HepG2 (cell line): ENCODE measurements around the gene LRPPRC. TPM values are rescaled to one million over a fixed set of nuclear protein-coding genes. Genes with fewer than 3 reads are reported as not detected.

Experiments
- BORCS8-MEF2B ChIP-seq: sonication (generic); formaldehyde crosslinking; IDR thresholded peaks from 2 replicates; pipeline ENCODE4 v1.8.0; 2022; ENCODE audit warnings: mild to moderate bottlenecking, missing genetic modification reagents
- FOXK1 ChIP-seq: sonication (generic); formaldehyde crosslinking; IDR thresholded peaks from 2 replicates; pipeline ENCODE4 v1.4.0; 2020; ENCODE audit warnings: low read depth, missing genetic modification reagents, borderline replicate concordance
- HNF4A ChIP-seq: sonication (generic); formaldehyde crosslinking; IDR thresholded peaks from 2 replicates; pipeline ENCODE4 v1.4.0; 2020; ENCODE audit warnings: missing genetic modification reagents
- IRX3 ChIP-seq: sonication (generic); formaldehyde crosslinking; IDR thresholded peaks from 2 replicates; pipeline ENCODE4 v1.8.1; 2023; ENCODE audit warnings: mild to moderate bottlenecking, low read depth, missing genetic modification reagents, borderline replicate concordance
- JARID2 ChIP-seq: sonication (generic); formaldehyde crosslinking; IDR thresholded peaks from 2 replicates; pipeline ENCODE4 v1.8.1; 2023; ENCODE audit warnings: missing genetic modification reagents, inconsistent platforms; ENCODE audit not compliant: insufficient replicate concordance
- POLR2A ChIP-seq, 2 experiments: IDR thresholded peaks; 2 replicates each; pipeline ENCODE4 v1.6.1; 2011; ENCODE audit warnings: low read depth in 2 of 2, low read length in 2 of 2, mild to moderate bottlenecking in 1 of 2, moderate library complexity in 1 of 2; ENCODE audit not compliant: insufficient read depth in 1 of 2
- RAD21 ChIP-seq: fragments of 450-650 bp; formaldehyde crosslinking; IDR thresholded peaks from 2 replicates; pipeline ENCODE4 v1.5.0; 2020; ENCODE audit warnings: mild to moderate bottlenecking
- SAFB2 ChIP-seq: sonication (generic); formaldehyde crosslinking; IDR thresholded peaks from 2 replicates; pipeline ENCODE4 v1.5.1; 2020; ENCODE audit warnings: missing genetic modification reagents, low read depth, mild to moderate bottlenecking, borderline replicate concordance
- SRSF1 ChIP-seq: fragments of 200-400 bp; formaldehyde crosslinking; optimal IDR thresholded peaks from 2 replicates; pipeline ENCODE3; 2017; ENCODE audit warnings: mild to moderate bottlenecking, low read depth, low read length, moderate library complexity
- STAT5B ChIP-seq: sonication (generic); formaldehyde crosslinking; IDR thresholded peaks from 2 replicates; pipeline ENCODE4 v1.4.0; 2020; ENCODE audit warnings: missing genetic modification reagents
- SUZ12 ChIP-seq: fragments of 150-350 bp; IDR thresholded peaks from 2 replicates; pipeline ENCODE4 v1.6.1; 2014; ENCODE audit warnings: low read depth, low read length
- ZBTB20 ChIP-seq: sonication (generic); formaldehyde crosslinking; IDR thresholded peaks from 2 replicates; pipeline ENCODE4 v1.8.1; 2023; ENCODE audit warnings: missing genetic modification reagents, low read depth, mild to moderate bottlenecking, borderline replicate concordance
- ZFX ChIP-seq: sonication (generic); formaldehyde crosslinking; IDR thresholded peaks from 2 replicates; pipeline ENCODE4 v1.4.0; 2020; ENCODE audit warnings: mild to moderate bottlenecking, low read depth, missing genetic modification reagents, moderate library complexity
- ZNF274 ChIP-seq: sonication (generic); formaldehyde crosslinking; IDR thresholded peaks from 2 replicates; pipeline ENCODE4 v1.5.1; 2020; ENCODE audit warnings: mild to moderate bottlenecking, missing genetic modification reagents
- ZNF441 ChIP-seq: sonication (generic); formaldehyde crosslinking; IDR thresholded peaks from 2 replicates; pipeline ENCODE4 v1.7.0; 2021; ENCODE audit warnings: missing genetic modification reagents, borderline replicate concordance
- ZNF709 ChIP-seq: sonication (generic); formaldehyde crosslinking; IDR thresholded peaks from 2 replicates; pipeline ENCODE4 v1.5.0; 2020; ENCODE audit warnings: mild to moderate bottlenecking, missing genetic modification reagents
- ZNF749 ChIP-seq: sonication (generic); formaldehyde crosslinking; IDR thresholded peaks from 2 replicates; pipeline ENCODE4 v1.8.0; 2022; ENCODE audit warnings: mild to moderate bottlenecking, missing genetic modification reagents, moderate library complexity, borderline replicate concordance
- polyA plus RNA-seq, 8 experiments: library from polyadenylated mRNA; depleted of rRNA in 3 of 8; stranded (reverse) in 7 of 8; unstranded in 1 of 8; fragments of >200 nt; fragmentation: Illumina TruSeq in 4 of 8; extraction: Trizol in 4 of 8; gene quantifications; 2 replicates each; pipeline versions ENCODE4 v1.2.1 to v1.2.3, GENCODE V29; 2011 to 2016; ENCODE audit warnings: low read depth in 4 of 8, missing spikeins in 1 of 8, mixed read lengths in 1 of 8; ENCODE audit not compliant: insufficient read depth in 1 of 8
- total RNA-seq, 5 experiments: library from RNA; depleted of rRNA; stranded (reverse); fragments of >200 nt; fragmentation: Illumina TruSeq; extraction: Trizol; gene quantifications; 2 replicates each; pipeline ENCODE4 v1.2.3, GENCODE V29; 2016; ENCODE audit warnings: low read depth in 1 of 5
- TF ChIP-seq, protein P1 (sequence below): sonication (generic); formaldehyde crosslinking; IDR thresholded peaks from 2 replicates; pipeline ENCODE4; 2020; ENCODE audit warnings: missing genetic modification reagents, mild to moderate bottlenecking, borderline replicate concordance
- TF ChIP-seq, protein P2 (sequence below): sonication (generic); formaldehyde crosslinking; IDR thresholded peaks from 2 replicates; pipeline ENCODE4 v1.9.0; 2021; ENCODE audit warnings: missing genetic modification reagents, borderline replicate concordance
- TF ChIP-seq, protein P3 (sequence below): sonication (generic); formaldehyde crosslinking; IDR thresholded peaks from 2 replicates; pipeline ENCODE4 v1.5.1; 2020; ENCODE audit warnings: mild to moderate bottlenecking, missing genetic modification reagents, borderline replicate concordance
- TF ChIP-seq, protein P4 (sequence below): sonication (generic); formaldehyde crosslinking; IDR thresholded peaks from 2 replicates; pipeline ENCODE4 v1.4.0; 2020; ENCODE audit warnings: missing genetic modification reagents, borderline replicate concordance

LRPPRC gene
- total and polyA plus RNA-seq, 2 of the 13 experiments (the other 11 are each of a cell fraction or from before 2014, with no cell fraction given) = 117 to 167 TPM

DNA sequence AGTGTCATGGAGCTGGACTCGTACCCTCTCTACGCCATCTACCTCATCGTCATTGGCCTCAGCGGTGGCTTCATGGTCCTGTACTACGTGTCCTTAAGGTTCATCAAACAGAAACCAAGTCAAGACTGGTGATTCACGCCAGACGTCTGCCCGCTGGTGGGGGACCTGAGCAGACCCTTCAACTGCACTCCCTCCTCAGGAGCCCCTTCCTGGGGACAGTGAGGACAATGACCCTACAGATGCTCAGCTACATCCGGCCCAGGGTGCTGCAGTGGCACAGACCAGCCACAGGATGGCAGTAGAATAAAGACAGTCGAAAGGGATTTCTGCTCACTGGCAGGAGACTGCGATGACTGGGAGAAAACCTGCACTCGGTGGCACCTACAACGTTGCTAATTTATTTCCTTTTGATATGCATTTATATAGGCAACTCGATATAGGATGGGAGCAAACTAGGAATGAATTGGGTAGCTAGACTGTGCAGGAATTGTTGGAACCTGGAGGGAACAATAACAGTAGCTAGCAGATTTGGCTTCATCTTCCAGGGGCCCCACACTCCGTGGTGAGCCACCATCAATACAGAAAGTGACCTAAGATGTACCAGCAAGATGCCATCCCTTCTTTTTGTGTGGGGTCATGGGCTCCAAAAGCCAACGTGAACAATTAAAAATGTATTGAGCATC lies 117.9 kb downstream of the LRPPRC start (continued):
- TF ChIP-seq HNF4A (CRISPR knock-in tag) (no peak), ZNF749 (no peak), ZNF274 (CRISPR knock-in tag) (no peak), RAD21 (peak; percentile 93), JARID2 (no peak), ZNF709 (CRISPR knock-in tag) (no peak), IRX3 (no peak), ZFX (CRISPR knock-in tag) (no peak), SRSF1 (no peak), STAT5B (no peak), ZNF441 (CRISPR knock-in tag) (no peak), ZBTB20 (CRISPR knock-in tag) (no peak), SUZ12 (no peak), POLR2A (IDR thresholded peaks at IDR 0.05; ENCODE audit: insufficient read depth in 1 of 2, low read depth in 2 of 2, low read length in 2 of 2) (no peak), FOXK1 (CRISPR knock-in tag) (peak; percentile 28; the same call in 1 of the 2 replicates), SAFB2 (CRISPR knock-in tag) (0 out of 2 replicates have a peak, but pooled peaks have one; percentile 24), BORCS8-MEF2B (CRISPR knock-in tag) (peak; percentile 75; the same call in 1 of the 2 replicates)
- TF ChIP-seq, protein P1, sequence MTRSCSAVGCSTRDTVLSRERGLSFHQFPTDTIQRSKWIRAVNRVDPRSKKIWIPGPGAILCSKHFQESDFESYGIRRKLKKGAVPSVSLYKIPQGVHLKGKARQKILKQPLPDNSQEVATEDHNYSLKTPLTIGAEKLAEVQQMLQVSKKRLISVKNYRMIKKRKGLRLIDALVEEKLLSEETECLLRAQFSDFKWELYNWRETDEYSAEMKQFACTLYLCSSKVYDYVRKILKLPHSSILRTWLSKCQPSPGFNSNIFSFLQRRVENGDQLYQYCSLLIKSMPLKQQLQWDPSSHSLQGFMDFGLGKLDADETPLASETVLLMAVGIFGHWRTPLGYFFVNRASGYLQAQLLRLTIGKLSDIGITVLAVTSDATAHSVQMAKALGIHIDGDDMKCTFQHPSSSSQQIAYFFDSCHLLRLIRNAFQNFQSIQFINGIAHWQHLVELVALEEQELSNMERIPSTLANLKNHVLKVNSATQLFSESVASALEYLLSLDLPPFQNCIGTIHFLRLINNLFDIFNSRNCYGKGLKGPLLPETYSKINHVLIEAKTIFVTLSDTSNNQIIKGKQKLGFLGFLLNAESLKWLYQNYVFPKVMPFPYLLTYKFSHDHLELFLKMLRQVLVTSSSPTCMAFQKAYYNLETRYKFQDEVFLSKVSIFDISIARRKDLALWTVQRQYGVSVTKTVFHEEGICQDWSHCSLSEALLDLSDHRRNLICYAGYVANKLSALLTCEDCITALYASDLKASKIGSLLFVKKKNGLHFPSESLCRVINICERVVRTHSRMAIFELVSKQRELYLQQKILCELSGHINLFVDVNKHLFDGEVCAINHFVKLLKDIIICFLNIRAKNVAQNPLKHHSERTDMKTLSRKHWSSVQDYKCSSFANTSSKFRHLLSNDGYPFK (CRISPR knock-in tag) = no peak
- TF ChIP-seq, protein P2, sequence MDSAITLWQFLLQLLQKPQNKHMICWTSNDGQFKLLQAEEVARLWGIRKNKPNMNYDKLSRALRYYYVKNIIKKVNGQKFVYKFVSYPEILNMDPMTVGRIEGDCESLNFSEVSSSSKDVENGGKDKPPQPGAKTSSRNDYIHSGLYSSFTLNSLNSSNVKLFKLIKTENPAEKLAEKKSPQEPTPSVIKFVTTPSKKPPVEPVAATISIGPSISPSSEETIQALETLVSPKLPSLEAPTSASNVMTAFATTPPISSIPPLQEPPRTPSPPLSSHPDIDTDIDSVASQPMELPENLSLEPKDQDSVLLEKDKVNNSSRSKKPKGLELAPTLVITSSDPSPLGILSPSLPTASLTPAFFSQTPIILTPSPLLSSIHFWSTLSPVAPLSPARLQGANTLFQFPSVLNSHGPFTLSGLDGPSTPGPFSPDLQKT = 0 out of 2 replicates have a peak, but pooled peaks have one; percentile 17
- TF ChIP-seq, protein P3, sequence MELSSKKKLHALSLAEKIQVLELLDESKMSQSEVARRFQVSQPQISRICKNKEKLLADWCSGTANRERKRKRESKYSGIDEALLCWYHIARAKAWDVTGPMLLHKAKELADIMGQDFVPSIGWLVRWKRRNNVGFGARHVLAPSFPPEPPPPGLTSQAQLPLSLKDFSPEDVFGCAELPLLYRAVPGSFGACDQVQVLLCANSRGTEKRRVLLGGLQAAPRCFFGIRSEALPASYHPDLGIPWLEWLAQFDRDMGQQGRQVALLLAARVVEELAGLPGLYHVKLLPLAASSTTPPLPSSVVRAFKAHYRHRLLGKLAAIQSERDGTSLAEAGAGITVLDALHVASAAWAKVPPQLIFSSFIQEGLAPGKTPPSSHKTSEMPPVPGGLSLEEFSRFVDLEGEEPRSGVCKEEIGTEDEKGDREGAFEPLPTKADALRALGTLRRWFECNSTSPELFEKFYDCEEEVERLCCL (CRISPR knock-in tag) = no peak
- TF ChIP-seq, protein P4, sequence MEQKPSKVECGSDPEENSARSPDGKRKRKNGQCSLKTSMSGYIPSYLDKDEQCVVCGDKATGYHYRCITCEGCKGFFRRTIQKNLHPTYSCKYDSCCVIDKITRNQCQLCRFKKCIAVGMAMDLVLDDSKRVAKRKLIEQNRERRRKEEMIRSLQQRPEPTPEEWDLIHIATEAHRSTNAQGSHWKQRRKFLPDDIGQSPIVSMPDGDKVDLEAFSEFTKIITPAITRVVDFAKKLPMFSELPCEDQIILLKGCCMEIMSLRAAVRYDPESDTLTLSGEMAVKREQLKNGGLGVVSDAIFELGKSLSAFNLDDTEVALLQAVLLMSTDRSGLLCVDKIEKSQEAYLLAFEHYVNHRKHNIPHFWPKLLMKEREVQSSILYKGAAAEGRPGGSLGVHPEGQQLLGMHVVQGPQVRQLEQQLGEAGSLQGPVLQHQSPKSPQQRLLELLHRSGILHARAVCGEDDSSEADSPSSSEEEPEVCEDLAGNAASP (CRISPR knock-in tag) = peak; percentile 76
